ENCODE data around the gene GNB1.

GNB1 gene

GRCh38 chr1:1779691-1780597 lies 110.9 kb downstream of the GNB1 start:
- no peak for DNase-seq

GRCh38 chr1:1779320-1779675 lies 111.6 kb downstream of the GNB1 start:
- DNase-seq, result no peak

GRCh38 chr1:1778663-1779319 lies 112.1 kb downstream of the GNB1 start:
- no peak for DNase-seq

- peak; percentile 35 for DNase-seq
These were observed 112.8 kb downstream of the GNB1 start, which contains the start of gene NADK for GRCh38 chr1:1777950-1778662. TSS of gene NADK (minus strand) at chr1:1778470. CDS start at chr1:1765406, 13,064 bp downstream.

GRCh38 chr1:1777583-1777899 lies 113.3 kb downstream of the GNB1 start:
- no peak for DNase-seq

- DNase-seq, result no peak
These were observed 114.0 kb downstream of the GNB1 start for GRCh38 chr1:1776672-1777582.

GRCh38 chr1:1775327-1776226 lies 115.3 kb downstream of the GNB1 start:
- no peak for DNase-seq

GRCh38 chr1:1773874-1774273 lies 117.0 kb downstream of the GNB1 start:
- no peak for DNase-seq

GRCh38 chr1:1771096-1771495 lies 119.8 kb downstream of the GNB1 start:
- DNase-seq, result no peak

GRCh38 chr1:1770102-1770501 lies 120.8 kb downstream of the GNB1 start:
- no peak for DNase-seq

- DNase-seq, result no peak
These were observed 122.5 kb downstream of the GNB1 start for GRCh38 chr1:1768249-1768992.

GRCh38 chr1:1764876-1765470 lies 125.9 kb downstream of the GNB1 start:
- DNase-seq, result no peak

- no peak for DNase-seq
These were observed 126.9 kb downstream of the GNB1 start for GRCh38 chr1:1763657-1764621.

- no peak for DNase-seq
These were observed 129.1 kb downstream of the GNB1 start for GRCh38 chr1:1761504-1762376.

GRCh38 chr1:1760715-1761114 lies 130.2 kb downstream of the GNB1 start:
- no peak for DNase-seq

- no peak for DNase-seq
These were observed 130.6 kb downstream of the GNB1 start for GRCh38 chr1:1760345-1760650.

- DNase-seq, result no peak
These were observed 131.2 kb downstream of the GNB1 start for GRCh38 chr1:1759456-1760344.
